ENCODE data around the gene DDX39B. TPM values are rescaled to one million over a fixed set of nuclear protein-coding genes. Genes with fewer than 3 reads are reported as not detected.
"Not testable (repeated sequence)": the region's sequence is repeated elsewhere in the genome, so short reads cannot be mapped to it uniquely, and the experiment has no call there.

DDX39B gene
- total RNA-seq, 3 donors from 2014 or later = 644 to 667 (median 666) TPM

GRCh38 chr6:31569861-31570536 lies 28.2 kb upstream of the DDX39B start:
- Mint-ChIP-seq H3K9me3 (no peaks in the 10 kb centered on the region), H3K36me3 (ENCODE audit: insufficient read depth) (peaks cover 30% of the 10 kb centered on the region), H3K4me3 (peak overlapping the region; percentile 96), H3K27me3 (ENCODE audit: low read depth) (no peaks in the 10 kb centered on the region), H3K4me1 (ENCODE audit: low read depth) (peaks cover 85% of the 10 kb centered on the region)
- ATAC-seq (no peak), DNase-seq (no peak)

- Mint-ChIP-seq H3K4me3 (peak overlapping the region; percentile 96), H3K4me1 (ENCODE audit: low read depth) (peaks cover 81% of the 10 kb centered on the region), H3K27me3 (ENCODE audit: low read depth) (no peaks in the 10 kb centered on the region), H3K9me3 (no peaks in the 10 kb centered on the region), H3K36me3 (ENCODE audit: insufficient read depth) (peaks cover 30% of the 10 kb centered on the region)
- ATAC-seq = peak; percentile 69
- peak; percentile 54 for DNase-seq
Observed at GRCh38 chr6:31568537-31568961, 26.7 kb upstream of the DDX39B start.

- Mint-ChIP-seq H3K27me3 (ENCODE audit: low read depth) (no peaks in the 10 kb centered on the region), H3K4me3 (peak overlapping the region; percentile 96), H3K9me3 (no peaks in the 10 kb centered on the region), H3K4me1 (ENCODE audit: low read depth) (peaks cover 81% of the 10 kb centered on the region), H3K36me3 (ENCODE audit: insufficient read depth) (peaks cover 29% of the 10 kb centered on the region)
- DNase-seq (no peak), ATAC-seq (peak in 1 of 2 donors; percentile 1)
Observed at GRCh38 chr6:31567531-31568370, 25.9 kb upstream of the DDX39B start.

- Mint-ChIP-seq H3K4me3 (peak overlapping the region; percentile 67), H3K4me1 (ENCODE audit: low read depth) (peaks cover 88% of the 10 kb centered on the region), H3K9me3 (no peaks in the 10 kb centered on the region), H3K27me3 (ENCODE audit: low read depth) (no peaks in the 10 kb centered on the region), H3K36me3 (ENCODE audit: insufficient read depth) (peaks cover 43% of the 10 kb centered on the region)
- DNase-seq (no peak), ATAC-seq (no peak)
Observed at GRCh38 chr6:31560697-31561058, 18.9 kb upstream of the DDX39B start.

GRCh38 chr6:31559958-31560696 lies 18.3 kb upstream of the DDX39B start:
- H3K36me3 Mint-ChIP-seq (ENCODE audit: insufficient read depth) = peaks cover 37% of the 10 kb centered on the region

GRCh38 chr6:31559606-31559957 lies 17.8 kb upstream of the DDX39B start:
- Mint-ChIP-seq H3K4me3 (peak overlapping the region; percentile 67), H3K9me3 (no peaks in the 10 kb centered on the region), H3K4me1 (ENCODE audit: low read depth) (peaks cover 81% of the 10 kb centered on the region), H3K27me3 (ENCODE audit: low read depth) (no peaks in the 10 kb centered on the region), H3K36me3 (ENCODE audit: insufficient read depth) (peaks cover 32% of the 10 kb centered on the region)
- DNase-seq (no peak), ATAC-seq (peak; percentile 13 to 22)

More at GRCh38 chr6:31559958-31560696, 18.3 kb upstream of the DDX39B start:
- DNase-seq = no peak
- Mint-ChIP-seq H3K27me3 (ENCODE audit: low read depth) (no peaks in the 10 kb centered on the region), H3K4me3 (peak overlapping the region; percentile 67), H3K4me1 (ENCODE audit: low read depth) (peaks cover 82% of the 10 kb centered on the region), H3K9me3 (no peaks in the 10 kb centered on the region)
- peak; percentile 38 to 41 for ATAC-seq

- DNase-seq = peak; percentile 66
- Mint-ChIP-seq H3K9me3 (no peaks in the 10 kb centered on the region), H3K4me1 (ENCODE audit: low read depth) (peaks cover 79% of the 10 kb centered on the region), H3K27me3 (ENCODE audit: low read depth) (no peaks in the 10 kb centered on the region), H3K36me3 (ENCODE audit: insufficient read depth) (peaks cover 30% of the 10 kb centered on the region), H3K4me3 (peak overlapping the region; percentile 67)
- ATAC-seq = peak; percentile 72 to 76
Observed at GRCh38 chr6:31558631-31559500, 17.1 kb upstream of the DDX39B start.

GRCh38 chr6:31558318-31558625 lies 16.5 kb upstream of the DDX39B start:
- Mint-ChIP-seq H3K9me3 (no peaks in the 10 kb centered on the region), H3K36me3 (ENCODE audit: insufficient read depth) (peaks cover 28% of the 10 kb centered on the region), H3K27me3 (ENCODE audit: low read depth) (no peaks in the 10 kb centered on the region), H3K4me3 (peak overlapping the region; percentile 67), H3K4me1 (ENCODE audit: low read depth) (peaks cover 74% of the 10 kb centered on the region)
- no peak for DNase-seq
- no peak for ATAC-seq

GRCh38 chr6:31557443-31558317 lies 15.9 kb upstream of the DDX39B start:
- no peaks in the 10 kb centered on the region for H3K27me3 Mint-ChIP-seq (ENCODE audit: low read depth)
- H3K36me3 Mint-ChIP-seq (ENCODE audit: insufficient read depth) = peaks cover 24% of the 10 kb centered on the region
- no peaks in the 10 kb centered on the region for H3K9me3 Mint-ChIP-seq
- ATAC-seq = no peak
- no peak for DNase-seq
- peaks cover 70% of the 10 kb centered on the region for H3K4me1 Mint-ChIP-seq (ENCODE audit: low read depth)
- H3K4me3 Mint-ChIP-seq = peak overlapping the region; percentile 67

- DNase-seq (no peak), ATAC-seq (no peak)
- no peaks in the 10 kb centered on the region for H3K27me3 Mint-ChIP-seq (ENCODE audit: low read depth)
- peaks cover 22% of the 10 kb centered on the region for H3K36me3 Mint-ChIP-seq (ENCODE audit: insufficient read depth)
- peaks cover 63% of the 10 kb centered on the region for H3K4me1 Mint-ChIP-seq (ENCODE audit: low read depth)
- no peak overlapping the region for H3K4me3 Mint-ChIP-seq
- H3K9me3 Mint-ChIP-seq = no peaks in the 10 kb centered on the region
Observed at GRCh38 chr6:31556307-31556706, 14.5 kb upstream of the DDX39B start.

- DNase-seq (peak; percentile 58), ATAC-seq (peak in 1 of 2 donors; percentile 23)
- H3K36me3 Mint-ChIP-seq (ENCODE audit: insufficient read depth); H3K9me3 Mint-ChIP-seq; H3K27me3 Mint-ChIP-seq (ENCODE audit: low read depth): not testable (repeated sequence)
- peak overlapping the region; percentile 53 for H3K4me3 Mint-ChIP-seq
- peaks cover 41% of the 10 kb centered on the region for H3K4me1 Mint-ChIP-seq (ENCODE audit: low read depth)
Observed at GRCh38 chr6:31551371-31551770, 9.6 kb upstream of the DDX39B start.

GRCh38 chr6:31548544-31548873 lies 6.7 kb upstream of the DDX39B start:
- peak overlapping the region; percentile 91 for H3K4me3 Mint-ChIP-seq
- no peaks in the 10 kb centered on the region for H3K9me3 Mint-ChIP-seq
- H3K4me1 Mint-ChIP-seq (ENCODE audit: low read depth) = peaks cover 33% of the 10 kb centered on the region
- no peak for DNase-seq
- H3K27me3 Mint-ChIP-seq (ENCODE audit: low read depth) = no peaks in the 10 kb centered on the region
- H3K36me3 Mint-ChIP-seq (ENCODE audit: insufficient read depth) = peaks cover 2% of the 10 kb centered on the region
- no peak for ATAC-seq

Data from activated T-cell treated with anti-CD3 and anti-CD28 coated beads, Interleukin-2, amount 50 U/mL, for 4 hours (primary cell).